Hepatocyte (in vitro differentiated cells): ENCODE results near the gene CHRNA4. TPM values are rescaled to one million over a fixed set of nuclear protein-coding genes. Genes with fewer than 3 reads are reported as not detected.

Source experiments
- DNase-seq: peaks from one replicate; pipeline ENCODE4 v3.0.0-alpha.2; 2016; ENCODE audit warnings: low spot score
- H2AFZ ChIP-seq: fragments of 200-600 bp; sonication (generic); 2 replicates; pipeline ENCODE4 v1.6.0; 2016; ENCODE audit warnings: antibody characterized with exemption, mild to moderate bottlenecking
- H3K27ac ChIP-seq: fragments of 200-600 bp; sonication (generic); 2 replicates; pipeline ENCODE4 v1.5.1; 2016; ENCODE audit warnings: mild to moderate bottlenecking
- H3K27me3 ChIP-seq: fragments of 200-600 bp; sonication (generic); 2 replicates; pipeline ENCODE4 v1.6.1; 2016
- H3K36me3 ChIP-seq: fragments of 200-600 bp; sonication (generic); replicated peaks from 2 replicates; pipeline ENCODE4 v1.5.1; 2016; ENCODE audit warnings: low read depth; ENCODE audit not compliant: insufficient read depth
- H3K4me1 ChIP-seq: fragments of 200-600 bp; sonication (generic); 2 replicates; pipeline ENCODE4 v1.5.1; 2016; ENCODE audit warnings: mild to moderate bottlenecking, moderate library complexity; ENCODE audit not compliant: insufficient read depth
- H3K4me2 ChIP-seq: fragments of 200-600 bp; sonication (generic); 2 replicates; pipeline ENCODE4 v1.6.0; 2016
- H3K4me3 ChIP-seq: fragments of 200-600 bp; sonication (generic); 2 replicates; pipeline ENCODE4 v1.5.1; 2016; ENCODE audit warnings: mild to moderate bottlenecking
- H3K79me2 ChIP-seq: fragments of 200-600 bp; sonication (generic); 2 replicates; pipeline ENCODE4 v1.6.0; 2017; ENCODE audit warnings: mild to moderate bottlenecking
- H3K9me2 ChIP-seq: fragments of 200-600 bp; sonication (generic); replicated peaks from 2 replicates; pipeline ENCODE4 v1.6.0; 2017; ENCODE audit warnings: mild to moderate bottlenecking; ENCODE audit not compliant: insufficient read depth
- H3K9me3 ChIP-seq: fragments of 200-600 bp; sonication (generic); 2 replicates; pipeline ENCODE4 v1.5.1; 2016; ENCODE audit warnings: low read depth, mild to moderate bottlenecking
- H4K20me1 ChIP-seq: fragments of 200-600 bp; sonication (generic); 2 replicates; pipeline ENCODE4 v1.6.0; 2016; ENCODE audit warnings: mild to moderate bottlenecking; ENCODE audit not compliant: insufficient read depth, poor library complexity, severe bottlenecking
- EZH2 ChIP-seq: fragments of 200-600 bp; sonication (generic); IDR thresholded peaks from 2 replicates; pipeline ENCODE4 v1.6.1; 2016; ENCODE audit warnings: antibody characterized with exemption, mild to moderate bottlenecking, borderline replicate concordance
- EZH2phosphoT487 ChIP-seq: fragments of 200-600 bp; sonication (generic); IDR thresholded peaks from one replicate; pipeline ENCODE4 v1.6.1; 2018; ENCODE audit warnings: antibody characterized with exemption, mild to moderate bottlenecking, low read depth, moderate library complexity; ENCODE audit not compliant: unreplicated experiment, severe bottlenecking
- WGBS: methylation state at CpG from one replicate; pipeline ENCODE4 v1.1.6; 2016; ENCODE audit warnings: low lambda C conversion rate; ENCODE audit errors: missing lambda C conversion rate; 5-methylcytosine and 5-hydroxymethylcytosine counted together
- polyA plus RNA-seq: library from polyadenylated mRNA; unstranded; fragments of >200 nt; fragmentation: Nextera tagmentation; extraction: Ambion mirVana; gene quantifications from 2 replicates; pipeline ENCODE4 v1.2.1, GENCODE V29; 2016
- total RNA-seq: library from RNA; depleted of rRNA; stranded (reverse); fragments of >200 nt; gene quantifications from 2 replicates; pipeline ENCODE4 v1.2.3, GENCODE V29; 2014
- TF ChIP-seq, protein P1 (sequence below): fragments of 200-600 bp; sonication (generic); IDR thresholded peaks from 2 replicates; pipeline ENCODE4 v1.5.1; 2016; ENCODE audit warnings: antibody characterized with exemption, mild to moderate bottlenecking; ENCODE audit not compliant: poor library complexity

CHRNA4 gene
- total and polyA plus RNA-seq, 2 experiments from 2014 or later: 0.25 TPM; not detected in 1

GRCh38 chr20:63398744-63399514 is 37.8 kb upstream of the CHRNA4 start:
- TF ChIP-seq EZH2phosphoT487 (no peak), EZH2 (no peak)
- TF ChIP-seq, protein P1, sequence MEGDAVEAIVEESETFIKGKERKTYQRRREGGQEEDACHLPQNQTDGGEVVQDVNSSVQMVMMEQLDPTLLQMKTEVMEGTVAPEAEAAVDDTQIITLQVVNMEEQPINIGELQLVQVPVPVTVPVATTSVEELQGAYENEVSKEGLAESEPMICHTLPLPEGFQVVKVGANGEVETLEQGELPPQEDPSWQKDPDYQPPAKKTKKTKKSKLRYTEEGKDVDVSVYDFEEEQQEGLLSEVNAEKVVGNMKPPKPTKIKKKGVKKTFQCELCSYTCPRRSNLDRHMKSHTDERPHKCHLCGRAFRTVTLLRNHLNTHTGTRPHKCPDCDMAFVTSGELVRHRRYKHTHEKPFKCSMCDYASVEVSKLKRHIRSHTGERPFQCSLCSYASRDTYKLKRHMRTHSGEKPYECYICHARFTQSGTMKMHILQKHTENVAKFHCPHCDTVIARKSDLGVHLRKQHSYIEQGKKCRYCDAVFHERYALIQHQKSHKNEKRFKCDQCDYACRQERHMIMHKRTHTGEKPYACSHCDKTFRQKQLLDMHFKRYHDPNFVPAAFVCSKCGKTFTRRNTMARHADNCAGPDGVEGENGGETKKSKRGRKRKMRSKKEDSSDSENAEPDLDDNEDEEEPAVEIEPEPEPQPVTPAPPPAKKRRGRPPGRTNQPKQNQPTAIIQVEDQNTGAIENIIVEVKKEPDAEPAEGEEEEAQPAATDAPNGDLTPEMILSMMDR: no peak
- Histone ChIP-seq H3K9me2 (no peaks in the 10 kb centered on the region), H3K9me3 (no peaks in the 10 kb centered on the region), H4K20me1 (no peaks in the 10 kb centered on the region), H2AFZ (no peak overlapping the region), H3K27ac (no peak overlapping the region), H3K27me3 (no peaks in the 10 kb centered on the region), H3K4me1 (no peaks in the 10 kb centered on the region), H3K4me2 (no peak overlapping the region), H3K79me2 (no peaks in the 10 kb centered on the region), H3K36me3 (no peaks in the 10 kb centered on the region), H3K4me3 (no peak overlapping the region)
- DNase-seq: no peak
- WGBS: 93% methylated on average over 20 of the region's 27 CpGs

- Histone ChIP-seq H3K4me1 (no peaks in the 10 kb centered on the region), H2AFZ (no peak overlapping the region), H4K20me1 (no peaks in the 10 kb centered on the region), H3K4me2 (no peak overlapping the region), H3K27me3 (no peaks in the 10 kb centered on the region), H3K27ac (no peak overlapping the region), H3K4me3 (no peak overlapping the region), H3K36me3 (no peaks in the 10 kb centered on the region), H3K9me3 (no peaks in the 10 kb centered on the region), H3K79me2 (no peaks in the 10 kb centered on the region), H3K9me2 (no peaks in the 10 kb centered on the region)
- TF ChIP-seq EZH2phosphoT487 (no peak), EZH2 (no peak)
- TF ChIP-seq, protein P1: no peak
- DNase-seq: no peak
- 88% methylated on average over 25 of the region's 25 CpGs for WGBS
These were observed 36.8 kb upstream of the CHRNA4 start for GRCh38 chr20:63397946-63398450.

- H3K27ac ChIP-seq: no peak overlapping the region
- TF ChIP-seq EZH2 (no peak), EZH2phosphoT487 (no peak)
- TF ChIP-seq, protein P1: no peak
These were observed 36.1 kb upstream of the CHRNA4 start for GRCh38 chr20:63397155-63397843.

More at GRCh38 chr20:63397155-63397843, 36.1 kb upstream of the CHRNA4 start:
- H3K9me3 ChIP-seq: no peaks in the 10 kb centered on the region
- whole genome bisulfite sequencing: 96% methylated on average over 28 of the region's 30 CpGs
- H2AFZ ChIP-seq: no peak overlapping the region
- no peaks in the 10 kb centered on the region for H3K27me3 ChIP-seq
- no peak for DNase-seq
- H3K36me3 ChIP-seq: no peaks in the 10 kb centered on the region
- H3K9me2 ChIP-seq: no peaks in the 10 kb centered on the region
- H3K79me2 ChIP-seq: no peaks in the 10 kb centered on the region
- no peak overlapping the region for H3K4me3 ChIP-seq
- H3K4me2 ChIP-seq: no peak overlapping the region
- no peaks in the 10 kb centered on the region for H4K20me1 ChIP-seq
- no peaks in the 10 kb centered on the region for H3K4me1 ChIP-seq
